HG02763 (cell line): ENCODE measurements around the gene PREX1.

ENCODE experiments used
- ATAC-seq: cut with Tn5 transposase; IDR thresholded peaks from one replicate; pipeline ENCODE4 v1.9.1; 2021; ENCODE audit warnings: mild to moderate bottlenecking, moderate library complexity; ENCODE audit not compliant: unreplicated experiment

Gene PREX1

GRCh38 chr20:48794816-48795457 lies 32.9 kb downstream of the PREX1 start:
- ATAC-seq = no peak

DNA sequence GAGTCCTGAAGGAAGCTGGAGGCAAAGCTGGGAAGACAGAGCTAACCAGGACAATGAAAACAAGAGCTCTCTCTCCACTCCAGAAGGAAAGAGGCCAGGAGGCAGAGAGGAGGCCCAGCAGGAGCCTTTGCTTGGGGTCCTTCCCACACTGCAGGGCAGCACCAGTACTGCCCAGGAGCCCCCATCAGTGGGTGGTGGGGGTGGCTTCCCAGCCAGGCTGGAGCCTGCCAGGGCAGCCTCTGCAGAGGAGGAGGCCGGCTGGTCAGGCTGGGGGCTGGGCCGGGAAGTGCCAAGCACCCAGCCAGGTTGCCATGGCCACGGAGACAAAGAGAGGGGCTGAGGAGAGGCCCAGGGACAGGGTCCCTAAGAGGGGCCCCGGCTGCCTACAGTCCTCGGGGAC lies 33.4 kb downstream of the PREX1 start:
- no peak for ATAC-seq

GRCh38 chr20:48793776-48794175 lies 34.0 kb downstream of the PREX1 start:
- no peak for ATAC-seq

GRCh38 chr20:48791666-48792071 lies 36.1 kb downstream of the PREX1 start:
- ATAC-seq = no peak

GRCh38 chr20:48791014-48791413 lies 36.8 kb downstream of the PREX1 start:
- no peak for ATAC-seq

GRCh38 chr20:48790473-48791003 lies 37.3 kb downstream of the PREX1 start:
- ATAC-seq = no peak

DNA sequence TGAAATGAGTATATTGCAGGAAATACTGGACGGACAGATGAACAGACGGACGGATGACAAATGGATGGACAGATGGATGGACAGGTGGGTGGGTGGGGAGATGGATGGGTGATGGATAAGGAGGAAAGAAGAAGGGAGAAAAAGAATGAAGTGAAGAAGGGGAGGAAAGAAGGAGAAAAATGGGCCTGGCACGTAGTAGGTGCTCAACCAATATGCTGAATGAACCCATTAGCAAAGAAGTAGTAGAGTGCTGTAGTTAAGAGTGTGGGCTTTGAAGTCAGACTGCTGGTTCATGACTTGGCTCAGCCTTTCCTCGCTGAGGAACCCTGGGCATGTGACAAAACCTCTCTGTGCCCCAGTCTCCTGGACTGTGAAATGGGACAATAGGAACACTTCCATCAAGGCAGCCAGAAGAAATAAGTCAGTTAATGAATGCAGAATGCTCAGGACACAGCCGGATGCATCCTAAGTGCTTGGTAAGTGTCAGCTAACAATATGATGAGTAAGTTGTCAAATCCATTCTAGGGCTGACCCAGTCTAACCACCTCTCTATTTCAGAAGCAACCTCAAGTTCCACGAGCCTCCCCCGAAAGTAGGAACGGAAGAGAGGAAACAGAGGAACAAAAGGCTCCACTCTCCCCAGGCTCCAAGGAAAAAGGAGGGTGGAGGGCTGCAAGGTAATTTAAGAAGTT lies 37.9 kb downstream of the PREX1 start:
- no peak for ATAC-seq

DNA sequence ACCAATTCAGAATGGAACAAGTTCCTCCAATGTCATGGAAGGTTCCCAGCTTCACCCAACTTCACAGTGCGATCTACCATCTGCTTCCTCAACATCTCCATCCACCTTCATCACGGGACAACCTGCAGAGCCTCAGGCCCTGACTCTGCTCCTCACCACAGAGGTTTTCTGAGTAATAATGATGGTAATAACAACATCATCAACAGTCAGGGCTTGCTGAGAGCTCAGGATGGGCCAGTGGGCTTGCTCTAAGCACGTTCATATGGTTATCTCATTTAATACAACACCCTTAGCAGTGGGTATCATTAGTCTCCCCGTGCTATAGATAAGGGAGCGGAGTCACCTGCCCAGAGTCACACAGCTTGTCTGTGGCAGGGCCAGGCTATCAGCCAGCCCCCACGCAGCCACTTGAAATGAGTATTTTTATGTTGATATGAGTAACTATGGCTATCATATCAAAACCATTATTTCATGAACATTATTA lies 38.6 kb downstream of the PREX1 start:
- peak; percentile 8 for ATAC-seq

DNA sequence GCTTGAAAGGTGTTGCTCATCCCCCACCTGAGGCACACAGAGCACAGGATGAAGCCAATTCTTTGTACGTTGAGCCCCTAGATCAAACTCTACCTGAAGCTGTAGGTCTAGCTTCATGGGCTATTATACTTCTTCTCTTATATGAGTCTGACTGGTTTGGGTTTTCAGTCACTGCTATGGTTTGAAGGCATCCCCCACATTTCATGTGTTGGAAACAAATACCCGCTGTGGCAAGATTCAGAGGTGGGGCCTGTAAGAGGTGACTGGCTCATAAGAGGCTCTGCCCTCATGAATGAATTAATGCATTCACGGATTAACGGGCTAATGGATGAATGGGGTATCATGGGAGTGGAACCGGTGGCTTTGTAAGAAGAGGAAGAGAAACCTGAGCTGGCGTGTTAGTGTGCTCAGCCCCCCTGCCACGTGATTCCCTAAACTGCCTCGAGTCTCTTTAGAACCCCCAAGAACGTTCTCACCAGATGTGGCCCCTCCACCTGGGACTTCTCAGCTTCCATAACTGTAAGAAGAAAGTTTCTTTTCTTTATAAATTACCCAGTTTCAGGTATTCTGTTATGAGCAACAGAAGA lies 39.2 kb downstream of the PREX1 start:
- peak; percentile 57 for ATAC-seq

DNA sequence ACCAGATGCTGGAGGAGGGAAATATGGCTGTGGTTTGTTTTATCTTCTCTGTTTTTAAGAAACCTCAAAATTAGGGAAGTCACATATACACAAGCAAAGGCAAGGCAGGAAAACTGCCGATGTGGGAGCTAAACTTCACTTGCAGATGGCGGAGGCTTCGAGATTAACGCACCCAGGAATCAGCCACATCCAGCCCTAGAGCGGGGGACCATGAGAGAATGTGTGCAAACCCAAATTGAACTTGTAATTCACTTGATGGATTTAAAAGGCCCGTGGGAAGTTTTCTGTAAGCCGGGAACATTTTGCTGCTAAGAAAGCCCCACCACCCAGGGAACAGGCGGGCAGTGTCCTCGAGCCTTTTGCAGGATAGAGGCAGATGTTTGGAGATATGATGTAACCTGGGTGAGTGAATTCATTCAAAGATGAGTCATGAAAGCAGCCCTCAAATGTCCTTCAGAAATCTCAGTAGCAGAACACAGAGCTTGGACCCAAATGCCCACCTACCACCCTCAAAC lies 39.9 kb downstream of the PREX1 start:
- no peak for ATAC-seq

- no peak for ATAC-seq
Observed at GRCh38 chr20:48786951-48787705, 40.7 kb downstream of the PREX1 start.

- ATAC-seq = no peak
Observed at GRCh38 chr20:48785801-48786200, 42.0 kb downstream of the PREX1 start.

- no peak for ATAC-seq
Observed at GRCh38 chr20:48785256-48785655, 42.5 kb downstream of the PREX1 start.

DNA sequence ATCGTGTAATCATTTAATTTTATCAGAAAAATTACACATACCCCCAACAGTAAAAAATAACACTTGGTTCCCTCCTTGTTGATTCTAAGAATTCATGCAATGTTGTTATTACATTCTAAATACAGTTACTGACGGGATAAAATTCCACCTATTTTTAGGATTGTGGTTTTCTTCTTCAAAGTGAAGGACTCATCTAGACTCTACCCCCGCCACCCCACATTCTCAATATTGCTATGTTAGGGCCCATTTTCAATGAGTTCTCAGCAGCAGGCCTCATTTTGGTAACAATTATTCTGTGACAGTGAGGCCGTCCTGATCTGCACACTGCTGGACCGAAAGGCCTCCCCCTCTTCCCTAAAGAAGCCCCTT lies 43.5 kb downstream of the PREX1 start:
- ATAC-seq = no peak

GRCh38 chr20:48783533-48784272 lies 44.1 kb downstream of the PREX1 start:
- ATAC-seq = no peak

- no peak for ATAC-seq
Observed at GRCh38 chr20:48782901-48783308, 44.9 kb downstream of the PREX1 start.

- ATAC-seq = no peak
Observed at GRCh38 chr20:48782053-48782452, 45.7 kb downstream of the PREX1 start.

DNA sequence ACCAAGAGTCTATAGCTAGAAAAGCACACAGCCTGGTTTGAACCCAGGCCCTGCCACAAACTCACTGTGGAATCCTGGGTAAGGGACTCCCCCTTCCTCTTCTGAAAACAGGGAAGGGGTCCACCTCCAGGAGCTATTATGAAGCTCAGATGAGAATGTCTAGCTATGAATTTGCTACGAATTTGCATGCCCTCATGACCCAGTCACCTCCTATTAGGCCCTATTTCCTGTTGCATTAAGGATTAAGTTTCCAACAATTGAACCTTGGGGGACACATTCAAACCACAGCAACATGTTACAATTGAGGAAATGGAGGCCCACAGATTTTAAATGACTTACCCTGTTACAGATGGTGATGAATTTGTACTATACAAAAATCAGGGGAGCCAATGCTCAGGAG lies 46.2 kb downstream of the PREX1 start:
- no peak for ATAC-seq

GRCh38 chr20:48779435-48779834 lies 48.4 kb downstream of the PREX1 start:
- ATAC-seq = no peak

DNA sequence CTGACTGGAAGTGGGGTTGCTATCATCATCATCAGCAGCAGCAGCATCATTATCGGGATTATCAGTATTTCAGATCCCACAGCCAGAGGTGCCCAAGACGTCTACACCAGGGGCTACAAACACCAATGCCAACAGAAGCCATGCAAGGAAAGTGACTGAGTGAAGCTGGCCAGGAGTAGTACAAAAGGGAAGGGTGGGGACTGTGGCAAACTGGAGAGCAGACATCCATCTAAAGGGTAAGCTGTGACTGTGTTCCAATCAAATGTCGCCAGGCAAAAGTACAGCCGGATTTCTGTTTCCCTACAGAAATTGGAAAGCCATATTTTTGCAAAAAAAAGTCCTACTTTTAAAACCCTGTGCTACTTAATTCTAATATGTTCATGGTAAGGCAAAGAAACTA lies 50.0 kb downstream of the PREX1 start:
- ATAC-seq = no peak
